CD14-positive monocyte (primary cell): ENCODE data around the gene SYNPO2. TPM values are rescaled to one million over a fixed set of nuclear protein-coding genes. Genes with fewer than 3 reads are reported as not detected.

ENCODE experiments used
- DNase-seq, 3 donors: peaks; one replicate each; pipeline ENCODE4 v3.0.0-alpha.2; 2011 to 2022
- H2AFZ ChIP-seq: 2 replicates; pipeline ENCODE4 v1.6.0; 2012; ENCODE audit warnings: mild to moderate bottlenecking, low read depth, low read length, inconsistent platforms; ENCODE audit not compliant: insufficient read depth, poor library complexity, severe bottlenecking
- H3K27ac ChIP-seq, 2 donors: 1 replicate in 1 of 2; 2 replicates in 1 of 2; pipeline ENCODE4 v1.5.1; 2012 to 2013; ENCODE audit warnings: low read length in 2 of 2, control low read depth in 1 of 2, inconsistent platforms in 1 of 2, low read depth in 1 of 2, mild to moderate bottlenecking in 1 of 2
- H3K27me3 ChIP-seq, 2 donors: one replicate each; pipeline versions ENCODE4 v1.6.0 to v1.6.1; 2011 to 2013; ENCODE audit warnings: low read length in 2 of 2; ENCODE audit not compliant: control insufficient read depth in 2 of 2, insufficient read depth in 2 of 2
- H3K36me3 ChIP-seq, 2 donors: replicated peaks in 1 of 2; 1 replicate in 1 of 2; 2 replicates in 1 of 2; pipeline versions ENCODE4 v1.5.1 to v1.6.1; 2012 to 2013; ENCODE audit warnings: low read length in 2 of 2, control low read depth in 1 of 2, inconsistent platforms in 1 of 2, mild to moderate bottlenecking in 1 of 2; ENCODE audit not compliant: insufficient read depth in 2 of 2, control insufficient read depth in 1 of 2
- H3K4me1 ChIP-seq, 2 donors: 1 replicate in 1 of 2; 2 replicates in 1 of 2; pipeline versions ENCODE4 v1.5.1 to v1.6.1; 2012 to 2013; ENCODE audit warnings: low read length in 2 of 2, control low read depth in 1 of 2, inconsistent platforms in 1 of 2, mild to moderate bottlenecking in 1 of 2, moderate library complexity in 1 of 2; ENCODE audit not compliant: insufficient read depth in 2 of 2, control insufficient read depth in 1 of 2
- H3K4me2 ChIP-seq: replicated peaks from 2 replicates; pipeline ENCODE3; 2012; ENCODE audit warnings: low read length, moderate library complexity, mild to moderate bottlenecking; ENCODE audit not compliant: poor library complexity, severe bottlenecking; ENCODE audit errors: extremely low read depth
- H3K4me3 ChIP-seq, 3 experiments: fragments of 200-600 bp in 1 of 3; sonication (generic) in 1 of 3; replicated peaks in 1 of 3; 1 replicate in 2 of 3; 2 replicates in 1 of 3; pipeline ENCODE4 v1.5.1; 2011 to 2013; ENCODE audit warnings: low read length in 3 of 3, mild to moderate bottlenecking in 3 of 3, control low read depth in 2 of 3, low read depth in 2 of 3, inconsistent platforms in 1 of 3, moderate library complexity in 1 of 3
- H3K79me2 ChIP-seq: 2 replicates; pipeline ENCODE4 v1.6.0; 2012; ENCODE audit warnings: mild to moderate bottlenecking, control low read depth, inconsistent platforms, low read length, moderate library complexity; ENCODE audit not compliant: insufficient read depth
- H3K9ac ChIP-seq: 2 replicates; pipeline ENCODE4 v1.6.0; 2017; ENCODE audit warnings: low read length, mild to moderate bottlenecking; ENCODE audit not compliant: insufficient read depth, poor library complexity, severe bottlenecking
- H3K9me3 ChIP-seq, 2 donors: replicated peaks in 1 of 2; 1 replicate in 1 of 2; 2 replicates in 1 of 2; pipeline versions ENCODE4 v1.5.1 to v1.6.1; 2012 to 2013; ENCODE audit warnings: low read length in 2 of 2, control low read depth in 1 of 2; ENCODE audit not compliant: control insufficient read depth in 1 of 2, insufficient read depth in 1 of 2
- H4K20me1 ChIP-seq: 2 replicates; pipeline ENCODE4 v1.6.0; 2012; ENCODE audit warnings: mild to moderate bottlenecking, low read length, control low read depth, moderate library complexity; ENCODE audit not compliant: insufficient read depth
- H3K27ac Mint-ChIP-seq, 7 donors: one replicate each; pipeline ENCODE4 v1.8.0; 2020; ENCODE audit warnings: mild to moderate bottlenecking in 7 of 7, mixed read lengths in 7 of 7, moderate library complexity in 6 of 7, inconsistent platforms in 2 of 7
- H3K27me3 Mint-ChIP-seq, 3 donors: one replicate each; pipeline ENCODE4 v1.8.0; 2021 to 2022; ENCODE audit warnings: low read depth in 3 of 3, mild to moderate bottlenecking in 3 of 3, mixed read lengths in 3 of 3, moderate library complexity in 3 of 3, inconsistent platforms in 1 of 3
- H3K36me3 Mint-ChIP-seq, 2 donors: one replicate each; pipeline ENCODE4 v1.8.0; 2020; ENCODE audit warnings: mixed read lengths in 2 of 2, inconsistent platforms in 1 of 2, mild to moderate bottlenecking in 1 of 2
- H3K4me1 Mint-ChIP-seq: one replicate; pipeline ENCODE4 v1.8.0; 2020; ENCODE audit warnings: mild to moderate bottlenecking, mixed read lengths
- H3K4me3 Mint-ChIP-seq, 2 donors: one replicate each; pipeline ENCODE4 v1.8.0; 2020; ENCODE audit warnings: mild to moderate bottlenecking in 2 of 2, mixed read lengths in 2 of 2, moderate library complexity in 1 of 2
- H3K9me3 Mint-ChIP-seq, 7 donors: one replicate each; pipeline ENCODE4 v1.8.0; 2020 to 2022; ENCODE audit warnings: mixed read lengths in 7 of 7, mild to moderate bottlenecking in 6 of 7, moderate library complexity in 6 of 7, inconsistent platforms in 2 of 7
- CTCF ChIP-seq: fragments of 200-600 bp; IDR thresholded peaks from one replicate; pipeline ENCODE4 v1.8.0; 2022; ENCODE audit warnings: antibody characterized with exemption, mild to moderate bottlenecking
- WGBS: methylation state at CpG from one replicate; pipeline ENCODE4 v1.1.5; 2013; ENCODE audit warnings: missing lambda C conversion rate; ENCODE audit not compliant: insufficient coverage; 5-methylcytosine and 5-hydroxymethylcytosine counted together
- intact Hi-C, 2 donors: fragments of 100-400 bp; cut with micrococcal nuclease; formaldehyde crosslinking; loops; one replicate each; pipeline versions ENCODE4 v1.15.0 to v1.15.1; 2023
- polyA plus RNA-seq, 3 donors: library from polyadenylated mRNA; depleted of rRNA in 1 of 3; unstranded in 2 of 3; stranded (reverse) in 1 of 3; fragments of 300-500 nt in 2 of 3; fragments of >200 nt in 1 of 3; fragmentation: Illumina TruSeq in 2 of 3; gene quantifications; 1 replicate in 2 of 3; 2 replicates in 1 of 3; pipeline ENCODE4 v1.2.3, GENCODE V29; 2012 to 2021

Gene SYNPO2
- polyA plus RNA-seq, 3 donors, result 0.04 TPM; not detected in 2

GRCh38 chr4:119027811-119028210 lies 139.2 kb downstream of the SYNPO2 start:
- no peak overlapping the region for H3K4me3 ChIP-seq
- no peak for DNase-seq
- H3K4me1 ChIP-seq, result peaks cover 24 to 34% of the 10 kb centered on the region in 2 donors
- Mint-ChIP-seq H3K4me1 (peaks cover 22% of the 10 kb centered on the region), H3K9me3 (peaks cover 0 to 3% (median 0%) of the 10 kb centered on the region in 7 donors), H3K36me3 (peaks cover 0 to 3% of the 10 kb centered on the region in 2 donors), H3K27ac (peak overlapping the region in 3 of 7 donors; percentile 47 to 97 (median 48)), H3K4me3 (no peak overlapping the region), H3K27me3 (peaks cover 0 to 4% (median 0%) of the 10 kb centered on the region in 3 donors)
- intact Hi-C loops, result loop anchor here in 1 of 2 donors (10.0 kb wide), 1 partner anchor 187 kb away; the partner anchor contains the start of gene USP53
- peak overlapping the region in 1 of 2 donors; percentile 99 for H3K27ac ChIP-seq
- H3K4me2 ChIP-seq, result no peak overlapping the region
- 67% methylated on average over 1 of the region's 2 CpGs for WGBS
- no peaks in the 10 kb centered on the region for H4K20me1 ChIP-seq
- no peaks in the 10 kb centered on the region for H3K9me3 ChIP-seq
- no peaks in the 10 kb centered on the region for H3K27me3 ChIP-seq
- peak overlapping the region; percentile 20 for H2AFZ ChIP-seq
- TF ChIP-seq CTCF, result no peak
- H3K9ac ChIP-seq, result no peak overlapping the region
- H3K36me3 ChIP-seq, result no peaks in the 10 kb centered on the region
- H3K79me2 ChIP-seq, result no peaks in the 10 kb centered on the region

- peaks cover 0 to 2% (median 0%) of the 10 kb centered on the region in 3 donors for H3K27me3 Mint-ChIP-seq
- Histone ChIP-seq H3K4me2 (no peak overlapping the region), H3K4me3 (no peak overlapping the region), H3K27me3 (no peaks in the 10 kb centered on the region), H3K79me2 (no peaks in the 10 kb centered on the region), H3K36me3 (no peaks in the 10 kb centered on the region), H3K9ac (no peak overlapping the region), H3K27ac (no peak overlapping the region), H3K9me3 (no peaks in the 10 kb centered on the region), H3K4me1 (peaks cover 24 to 34% of the 10 kb centered on the region in 2 donors), H2AFZ (no peak overlapping the region), H4K20me1 (no peaks in the 10 kb centered on the region)
- intact Hi-C loops, result loop anchor here in 1 of 2 donors (10.0 kb wide), 1 partner anchor 187 kb away; the partner anchor contains the start of gene USP53
- peak overlapping the region in 1 of 7 donors; percentile 48 for H3K27ac Mint-ChIP-seq
- TF ChIP-seq CTCF, result no peak
- peaks cover 0 to 3% (median 0%) of the 10 kb centered on the region in 7 donors for H3K9me3 Mint-ChIP-seq
- no peak overlapping the region for H3K4me3 Mint-ChIP-seq
- peaks cover 22% of the 10 kb centered on the region for H3K4me1 Mint-ChIP-seq
- DNase-seq, result no peak
- peaks cover 0 to 3% of the 10 kb centered on the region in 2 donors for H3K36me3 Mint-ChIP-seq
- WGBS, result no CpG with 5 or more reads among the region's 2 CpGs
Observed at GRCh38 chr4:119028296-119028695, 139.6 kb downstream of the SYNPO2 start.
